ENCODE data around the gene FNDC7. TPM values are rescaled to one million over a fixed set of nuclear protein-coding genes. Genes with fewer than 3 reads are reported as not detected.
"Not testable (repeated sequence)": the region's sequence is repeated elsewhere in the genome, so short reads cannot be mapped to it uniquely, and the experiment has no call there.

The FNDC7 gene
- polyA plus RNA-seq, 1 donor = not detected

GRCh38 chr1:108699375-108700332 is 13.1 kb upstream of the FNDC7 start:
- DNase-seq = no peak

- no peak for DNase-seq
These were observed 11.4 kb upstream of the FNDC7 start for GRCh38 chr1:108701176-108701849.

- DNase-seq = not testable (repeated sequence)
These were observed 10.6 kb upstream of the FNDC7 start for GRCh38 chr1:108702109-108702508.

- DNase-seq = no peak
These were observed 8.8 kb upstream of the FNDC7 start for GRCh38 chr1:108703939-108704338.

GRCh38 chr1:108704496-108704895 is 8.2 kb upstream of the FNDC7 start:
- no peak for DNase-seq

GRCh38 chr1:108706643-108707042 is 6.1 kb upstream of the FNDC7 start:
- DNase-seq = no peak

GRCh38 chr1:108708691-108709660 is 3.7 kb upstream of the FNDC7 start:
- DNase-seq = no peak

GRCh38 chr1:108715932-108716331 is 3.2 kb downstream of the FNDC7 start:
- DNase-seq = no peak

- DNase-seq = no peak
These were observed 3.9 kb downstream of the FNDC7 start for GRCh38 chr1:108716437-108717230.

- no peak for DNase-seq
These were observed 5.1 kb downstream of the FNDC7 start for GRCh38 chr1:108717774-108718316.

- no peak for DNase-seq
These were observed 6.4 kb downstream of the FNDC7 start for GRCh38 chr1:108718927-108719655.

- DNase-seq = no peak
These were observed 7.1 kb downstream of the FNDC7 start for GRCh38 chr1:108719656-108720435.

- DNase-seq = no peak
These were observed 9.6 kb downstream of the FNDC7 start for GRCh38 chr1:108722292-108722691.

- no peak for DNase-seq
These were observed 13.2 kb downstream of the FNDC7 start for GRCh38 chr1:108725906-108726305.

- no peak for DNase-seq
These were observed 15.7 kb downstream of the FNDC7 start for GRCh38 chr1:108728327-108728923.

GRCh38 chr1:108729481-108729880 is 16.8 kb downstream of the FNDC7 start:
- no peak for DNase-seq

- no peak for DNase-seq
These were observed 19.7 kb downstream of the FNDC7 start for GRCh38 chr1:108732398-108732797.

GRCh38 chr1:108734171-108734865 is 21.6 kb downstream of the FNDC7 start:
- no peak for DNase-seq

GRCh38 chr1:108742253-108742652 is 29.5 kb downstream of the FNDC7 start:
- DNase-seq = no peak
